CD4-positive, alpha-beta memory T cell (primary cell): ENCODE results near the gene GPHA2. TPM values are rescaled to one million over a fixed set of nuclear protein-coding genes. Genes with fewer than 3 reads are reported as not detected.
A peak's percentile ranks its signal among the peaks of the same experiment; 100 is the strongest.

ENCODE experiments used
- CTCF ChIA-PET: fragments of 350-600 bp; sonication (Branson Sonifier 250); formaldehyde crosslinking; loops from one replicate; lab custom pipeline; 2021; ENCODE audit warnings: inconsistent platforms; ENCODE audit not compliant: partially characterized antibody; lab: Charles Lee
- POLR2A ChIA-PET: fragments of 350-600 bp; sonication (Branson Sonifier 250); formaldehyde crosslinking; loops from one replicate; lab custom pipeline; 2021; ENCODE audit not compliant: partially characterized antibody; lab: Charles Lee
- DNase-seq, 5 donors: peaks; one replicate each; pipeline versions ENCODE4 v3.0.0 to v3.0.0-alpha.2; 2020 to 2022; ENCODE audit warnings: mixed read lengths in 1 of 5
- H3K27ac ChIP-seq: one replicate; pipeline ENCODE4 v1.7.0; 2013; ENCODE audit warnings: low read depth, low read length
- H3K27me3 ChIP-seq: 2 replicates; pipeline ENCODE4 v1.7.0; 2013; ENCODE audit warnings: mild to moderate bottlenecking, low read length, moderate library complexity; ENCODE audit not compliant: insufficient read depth
- H3K36me3 ChIP-seq: 2 replicates; pipeline ENCODE4 v1.7.0; 2013; ENCODE audit warnings: mild to moderate bottlenecking, low read length, moderate library complexity; ENCODE audit not compliant: insufficient read depth
- H3K4me1 ChIP-seq: 2 replicates; pipeline ENCODE4 v1.7.0; 2013; ENCODE audit warnings: mild to moderate bottlenecking, low read length, moderate library complexity; ENCODE audit not compliant: insufficient read depth
- H3K4me3 ChIP-seq, 2 donors: one replicate each; pipeline ENCODE4 v1.7.0; 2013; ENCODE audit warnings: low read length in 2 of 2, mild to moderate bottlenecking in 1 of 2
- H3K9me3 ChIP-seq, 2 donors: one replicate each; pipeline ENCODE4 v1.7.0; 2013; ENCODE audit warnings: low read length in 2 of 2, control low read depth in 1 of 2; ENCODE audit not compliant: control insufficient read depth in 1 of 2
- H3K27ac Mint-ChIP-seq, 7 donors: one replicate each; pipeline ENCODE4 v1.8.0; 2020 to 2021; ENCODE audit warnings: mixed read lengths in 7 of 7, mild to moderate bottlenecking in 6 of 7, inconsistent platforms in 3 of 7, moderate library complexity in 3 of 7
- H3K27me3 Mint-ChIP-seq, 2 donors: one replicate each; pipeline ENCODE4 v1.8.0; 2020 to 2021; ENCODE audit warnings: mixed read lengths in 2 of 2
- H3K36me3 Mint-ChIP-seq, 2 donors: one replicate each; pipeline ENCODE4 v1.8.0; 2020 to 2021; ENCODE audit warnings: mixed read lengths in 2 of 2, inconsistent platforms in 1 of 2, mild to moderate bottlenecking in 1 of 2
- H3K4me1 Mint-ChIP-seq, 4 donors: one replicate each; pipeline ENCODE4 v1.8.0; 2020 to 2021; ENCODE audit warnings: mixed read lengths in 4 of 4, mild to moderate bottlenecking in 1 of 4
- H3K4me3 Mint-ChIP-seq, 8 donors: one replicate each; pipeline ENCODE4 v1.8.0; 2020 to 2021; ENCODE audit warnings: mixed read lengths in 8 of 8, mild to moderate bottlenecking in 7 of 8, moderate library complexity in 6 of 8, inconsistent platforms in 3 of 8
- H3K9me3 Mint-ChIP-seq, 8 donors: one replicate each; pipeline ENCODE4 v1.8.0; 2020 to 2021; ENCODE audit warnings: mixed read lengths in 8 of 8, mild to moderate bottlenecking in 5 of 8, inconsistent platforms in 3 of 8, moderate library complexity in 1 of 8
- intact Hi-C: fragments of 100-400 bp; cut with micrococcal nuclease; formaldehyde crosslinking; loops from one replicate; pipeline ENCODE4 v1.15.1; 2023
- polyA plus RNA-seq, 2 donors: library from polyadenylated mRNA; unstranded; fragments of 300-500 nt; fragmentation: Illumina TruSeq; gene quantifications; one replicate each; pipeline ENCODE4 v1.2.3, GENCODE V29; 2021
- total RNA-seq, 2 experiments: library from RNA; stranded (reverse); gene quantifications; one replicate each; pipeline ENCODE4 v1.2.3, GENCODE V29; 2021

The GPHA2 gene
- total and polyA plus RNA-seq, 4 experiments from 2014 or later, result 0.47 TPM; not detected in 3

- Mint-ChIP-seq H3K9me3 (peaks cover 0 to 4% (median 0%) of the 10 kb centered on the region in 8 donors), H3K4me1 (peaks cover 0 to 12% (median 2%) of the 10 kb centered on the region in 4 donors), H3K36me3 (peaks cover 0 to 19% of the 10 kb centered on the region in 2 donors), H3K27me3 (no peaks in the 10 kb centered on the region), H3K27ac (no peak overlapping the region), H3K4me3 (no peak overlapping the region)
- Histone ChIP-seq H3K27me3 (no peaks in the 10 kb centered on the region), H3K4me1 (peaks cover 9% of the 10 kb centered on the region), H3K36me3 (peaks cover 5% of the 10 kb centered on the region), H3K4me3 (no peak overlapping the region), H3K27ac (no peak overlapping the region), H3K9me3 (no peaks in the 10 kb centered on the region)
- intact Hi-C loops, result loop anchor here (1.0 to 2.0 kb wide), 3 partner anchors 15 to 106 kb away; partner anchors contain the start of gene EHD1
- DNase-seq, result no peak
- ChIA-PET POLR2A (interaction anchor here (0.9 to 31.5 kb wide), 5 partner anchors 11 to 228 kb away, joined by 3 to 2105 read pairs (median 3); partner anchors contain the start of genes CDC42BPG, EHD1, FAU and MRPL49), CTCF (interaction anchor here (0.7 to 29.4 kb wide), 11 partner anchors 8 to 1307 kb away, joined by 3 to 1245 read pairs (median 4); partner anchors contain the start of genes CDC42BPG, EHD1 and PPP2R5B)
These were observed 42.3 kb downstream of the GPHA2 start for GRCh38 chr11:64893194-64894069.

GRCh38 chr11:64892838-64893193 lies 42.9 kb downstream of the GPHA2 start:
- H3K27me3 ChIP-seq, result no peaks in the 10 kb centered on the region
- no peak overlapping the region for H3K27ac ChIP-seq
- no peaks in the 10 kb centered on the region for H3K9me3 ChIP-seq
- H3K4me3 ChIP-seq, result no peak overlapping the region
- H3K36me3 ChIP-seq, result no peaks in the 10 kb centered on the region
- H3K4me1 ChIP-seq, result peaks cover 15% of the 10 kb centered on the region
- CTCF ChIA-PET, result interaction anchor here (1.5 to 29.4 kb wide), 5 partner anchors 8 to 107 kb away, joined by 3 to 1245 read pairs (median 7); partner anchors contain the start of genes CDC42BPG, EHD1 and PPP2R5B
- Mint-ChIP-seq H3K36me3 (peaks cover 0 to 16% of the 10 kb centered on the region in 2 donors), H3K4me1 (peaks cover 5 to 18% (median 6%) of the 10 kb centered on the region in 4 donors), H3K4me3 (no peak overlapping the region), H3K27me3 (no peaks in the 10 kb centered on the region), H3K27ac (peak overlapping the region in 1 of 7 donors; percentile 40), H3K9me3 (peaks cover 0 to 5% (median 0%) of the 10 kb centered on the region in 8 donors)
- intact Hi-C loops, result no loop called here
- no peak for DNase-seq
- POLR2A ChIA-PET, result interaction anchor here (3.5 to 31.5 kb wide), 2 partner anchors 15 to 36 kb away, joined by 21 to 2105 read pairs; partner anchors contain the start of genes CDC42BPG and EHD1

- Histone ChIP-seq H3K4me1 (peaks cover 19% of the 10 kb centered on the region), H3K9me3 (no peaks in the 10 kb centered on the region), H3K4me3 (no peak overlapping the region), H3K27ac (no peak overlapping the region), H3K27me3 (no peaks in the 10 kb centered on the region), H3K36me3 (no peaks in the 10 kb centered on the region)
- POLR2A ChIA-PET, result interaction anchor here (3.5 to 31.5 kb wide), 2 partner anchors 14 to 36 kb away, joined by 21 to 2105 read pairs; partner anchors contain the start of genes CDC42BPG and EHD1
- Mint-ChIP-seq H3K27me3 (no peaks in the 10 kb centered on the region), H3K9me3 (peaks cover 0 to 5% (median 0%) of the 10 kb centered on the region in 8 donors), H3K4me3 (no peak overlapping the region), H3K27ac (peak overlapping the region in 2 of 7 donors; percentile 40 to 56), H3K4me1 (peaks cover 6 to 22% (median 9%) of the 10 kb centered on the region in 4 donors), H3K36me3 (peaks cover 0 to 15% of the 10 kb centered on the region in 2 donors)
- CTCF ChIA-PET, result interaction anchor here (1.5 to 29.4 kb wide), 3 partner anchors 13 to 36 kb away, joined by 3 to 1245 read pairs (median 29); partner anchors contain the start of genes CDC42BPG, EHD1 and PPP2R5B
- intact Hi-C loops, result no loop called here
- no peak for DNase-seq
These were observed 43.3 kb downstream of the GPHA2 start for GRCh38 chr11:64892411-64892831.

- H3K36me3 Mint-ChIP-seq, result peaks cover 0 to 12% of the 10 kb centered on the region in 2 donors
- H3K36me3 ChIP-seq, result no peaks in the 10 kb centered on the region
- H3K27me3 Mint-ChIP-seq, result no peaks in the 10 kb centered on the region
- peaks cover 22% of the 10 kb centered on the region for H3K4me1 ChIP-seq
- no peak for DNase-seq
- H3K4me3 Mint-ChIP-seq, result no peak overlapping the region
- H3K27ac ChIP-seq, result no peak overlapping the region
- no peak overlapping the region for H3K4me3 ChIP-seq
- CTCF ChIA-PET, result interaction anchor here (1.0 to 29.4 kb wide), 3 partner anchors 12 to 110 kb away, joined by 3 to 1245 read pairs (median 29); partner anchors contain the start of genes CDC42BPG and EHD1
- H3K9me3 Mint-ChIP-seq, result peaks cover 0 to 5% (median 0%) of the 10 kb centered on the region in 8 donors
- intact Hi-C loops, result no loop called here
- H3K4me1 Mint-ChIP-seq, result peaks cover 7 to 24% (median 11%) of the 10 kb centered on the region in 4 donors
- POLR2A ChIA-PET, result interaction anchor here (3.5 to 31.5 kb wide), 2 partner anchors 14 to 35 kb away, joined by 21 to 2105 read pairs; partner anchors contain the start of genes CDC42BPG and EHD1
- H3K27ac Mint-ChIP-seq, result peak overlapping the region in 3 of 7 donors; percentile 40 to 56 (median 54)
- H3K9me3 ChIP-seq, result no peaks in the 10 kb centered on the region
- no peaks in the 10 kb centered on the region for H3K27me3 ChIP-seq
These were observed 43.8 kb downstream of the GPHA2 start for GRCh38 chr11:64891880-64892279.

GRCh38 chr11:64891215-64891848 lies 44.4 kb downstream of the GPHA2 start:
- ChIA-PET CTCF (interaction anchor here (0.8 to 29.4 kb wide), 5 partner anchors 9 to 110 kb away, joined by 3 to 1245 read pairs (median 3); partner anchors contain the start of gene CDC42BPG), POLR2A (interaction anchor here (3.5 to 31.5 kb wide), 3 partner anchors 13 to 35 kb away, joined by 21 to 2105 read pairs (median 66); partner anchors contain the start of genes CDC42BPG and EHD1)
- no peak overlapping the region for H3K4me3 ChIP-seq
- peaks cover 7 to 25% (median 11%) of the 10 kb centered on the region in 4 donors for H3K4me1 Mint-ChIP-seq
- H3K27ac Mint-ChIP-seq, result no peak overlapping the region
- no peaks in the 10 kb centered on the region for H3K9me3 ChIP-seq
- H3K36me3 ChIP-seq, result no peaks in the 10 kb centered on the region
- no peak for DNase-seq
- H3K27me3 Mint-ChIP-seq, result no peaks in the 10 kb centered on the region
- no peaks in the 10 kb centered on the region for H3K27me3 ChIP-seq
- H3K4me1 ChIP-seq, result peaks cover 22% of the 10 kb centered on the region
- intact Hi-C loops, result no loop called here
- no peak overlapping the region for H3K4me3 Mint-ChIP-seq
- H3K27ac ChIP-seq, result no peak overlapping the region
- peaks cover 0 to 12% of the 10 kb centered on the region in 2 donors for H3K36me3 Mint-ChIP-seq
- peaks cover 0 to 5% (median 0%) of the 10 kb centered on the region in 8 donors for H3K9me3 Mint-ChIP-seq

- peaks cover 0 to 6% of the 10 kb centered on the region in 2 donors for H3K36me3 Mint-ChIP-seq
- DNase-seq, result no peak
- intact Hi-C loops, result no loop called here
- no peaks in the 10 kb centered on the region for H3K27me3 ChIP-seq
- H3K27ac Mint-ChIP-seq, result peak overlapping the region in 2 of 7 donors; percentile 18 to 93
- H3K9me3 ChIP-seq, result no peaks in the 10 kb centered on the region
- peaks cover 29% of the 10 kb centered on the region for H3K4me1 ChIP-seq
- H3K4me1 Mint-ChIP-seq, result peaks cover 13 to 26% (median 19%) of the 10 kb centered on the region in 4 donors
- no peak overlapping the region for H3K4me3 Mint-ChIP-seq
- H3K4me3 ChIP-seq, result no peak overlapping the region
- CTCF ChIA-PET, result interaction anchor here (0.7 to 29.4 kb wide), 5 partner anchors 9 to 627 kb away, joined by 3 to 1245 read pairs (median 3); partner anchors contain the start of gene CDC42BPG
- H3K27me3 Mint-ChIP-seq, result no peaks in the 10 kb centered on the region
- H3K9me3 Mint-ChIP-seq, result peaks cover 0 to 5% (median 0%) of the 10 kb centered on the region in 8 donors
- POLR2A ChIA-PET, result interaction anchor here (4.7 to 31.5 kb wide), 2 partner anchors 14 to 34 kb away, joined by 66 to 2105 read pairs; partner anchors contain the start of genes CDC42BPG and EHD1
- H3K27ac ChIP-seq, result no peak overlapping the region
- no peaks in the 10 kb centered on the region for H3K36me3 ChIP-seq
These were observed 45.2 kb downstream of the GPHA2 start for GRCh38 chr11:64890522-64890939.
